NT2/D1 (cell line): ENCODE results near the gene ANGEL1.

ENCODE experiments used
- SUZ12 ChIP-seq: IDR thresholded peaks from 2 replicates; pipeline ENCODE4 v1.6.1; 2011; ENCODE audit not compliant: insufficient read length, insufficient read depth; ENCODE audit errors: extremely low read depth
- YY1 ChIP-seq: IDR thresholded peaks from 2 replicates; pipeline ENCODE4 v1.6.1; 2011; ENCODE audit not compliant: insufficient read length, insufficient read depth
- ZNF274 ChIP-seq: IDR thresholded peaks from 2 replicates; pipeline ENCODE4 v1.6.1; 2011; ENCODE audit warnings: mild to moderate bottlenecking, low read depth, low read length

GRCh38 chr14:76844223-76844622 is 31.5 kb upstream of the ANGEL1 start:
- TF ChIP-seq ZNF274 (no peak), YY1 (no peak), SUZ12 (no peak)
